ENCODE measurements around the gene CNTNAP2. TPM values are rescaled to one million over a fixed set of nuclear protein-coding genes. Genes with fewer than 3 reads are reported as not detected.
A peak's percentile ranks its signal among the peaks of the same experiment; 100 is the strongest.

CNTNAP2 gene
- total RNA-seq, 2 donors from 2014 or later: 171 to 228 TPM

DNA sequence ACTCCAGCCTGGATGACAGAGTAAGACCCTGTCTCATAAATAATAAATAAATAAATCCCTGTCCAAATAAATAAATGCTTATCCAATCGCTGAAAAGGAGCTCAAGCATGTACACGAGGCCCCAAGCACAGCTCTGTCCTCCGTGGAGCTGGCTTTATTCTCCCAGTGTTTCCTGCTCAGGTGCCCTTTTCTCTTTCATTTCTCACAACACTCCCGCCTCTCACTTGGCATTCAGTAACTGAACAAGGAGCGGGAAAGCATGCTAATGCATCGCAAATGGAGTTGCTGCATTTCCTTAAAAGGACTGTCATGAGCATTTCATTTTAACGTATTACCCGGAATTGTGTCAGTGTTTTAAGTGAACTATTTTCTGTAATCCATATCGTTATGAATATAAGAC lies 2263.1 kb downstream of the CNTNAP2 start:
- Histone ChIP-seq H3K9ac (ENCODE audit: extremely low read depth, low read length, poor library complexity, severe bottlenecking) (no peak overlapping the region), H3K27me3 (ENCODE audit: control insufficient read depth, insufficient read depth, low read length, poor library complexity, severe bottlenecking) (no peaks in the 10 kb centered on the region), H3K9me3 (ENCODE audit: control insufficient read depth, low read length) (peaks cover 10% of the 10 kb centered on the region), H3K4me3 (ENCODE audit: low read length) (no peak overlapping the region), H3K36me3 (ENCODE audit: control insufficient read depth, insufficient read depth, low read length) (peaks cover 59% of the 10 kb centered on the region), H3K27ac (ENCODE audit: low read depth, low read length) (no peak overlapping the region), H3K4me1 (ENCODE audit: control insufficient read depth, insufficient read depth, low read length) (no peaks in the 10 kb centered on the region)
- Mint-ChIP-seq H3K27ac (no peak overlapping the region), H3K9me3 (no peaks in the 10 kb centered on the region), H3K4me1 (peaks cover 14% of the 10 kb centered on the region), H3K4me3 (no peak overlapping the region), H3K36me3 (ENCODE audit: low read depth) (peaks cover 56% of the 10 kb centered on the region), H3K27me3 (ENCODE audit: insufficient read depth) (no peaks in the 10 kb centered on the region)
- 88 to 91% methylated on average over 5 to 8 of the region's 9 CpGs for WGBS, 2 experiments (ENCODE audit: insufficient coverage in 1 of 2, insufficient read length in 1 of 2)
- DNase-seq: peak; percentile 48
- TF ChIP-seq, protein P1, sequence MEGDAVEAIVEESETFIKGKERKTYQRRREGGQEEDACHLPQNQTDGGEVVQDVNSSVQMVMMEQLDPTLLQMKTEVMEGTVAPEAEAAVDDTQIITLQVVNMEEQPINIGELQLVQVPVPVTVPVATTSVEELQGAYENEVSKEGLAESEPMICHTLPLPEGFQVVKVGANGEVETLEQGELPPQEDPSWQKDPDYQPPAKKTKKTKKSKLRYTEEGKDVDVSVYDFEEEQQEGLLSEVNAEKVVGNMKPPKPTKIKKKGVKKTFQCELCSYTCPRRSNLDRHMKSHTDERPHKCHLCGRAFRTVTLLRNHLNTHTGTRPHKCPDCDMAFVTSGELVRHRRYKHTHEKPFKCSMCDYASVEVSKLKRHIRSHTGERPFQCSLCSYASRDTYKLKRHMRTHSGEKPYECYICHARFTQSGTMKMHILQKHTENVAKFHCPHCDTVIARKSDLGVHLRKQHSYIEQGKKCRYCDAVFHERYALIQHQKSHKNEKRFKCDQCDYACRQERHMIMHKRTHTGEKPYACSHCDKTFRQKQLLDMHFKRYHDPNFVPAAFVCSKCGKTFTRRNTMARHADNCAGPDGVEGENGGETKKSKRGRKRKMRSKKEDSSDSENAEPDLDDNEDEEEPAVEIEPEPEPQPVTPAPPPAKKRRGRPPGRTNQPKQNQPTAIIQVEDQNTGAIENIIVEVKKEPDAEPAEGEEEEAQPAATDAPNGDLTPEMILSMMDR (conservative IDR thresholded peaks at IDR 0.05): no peak

DNA sequence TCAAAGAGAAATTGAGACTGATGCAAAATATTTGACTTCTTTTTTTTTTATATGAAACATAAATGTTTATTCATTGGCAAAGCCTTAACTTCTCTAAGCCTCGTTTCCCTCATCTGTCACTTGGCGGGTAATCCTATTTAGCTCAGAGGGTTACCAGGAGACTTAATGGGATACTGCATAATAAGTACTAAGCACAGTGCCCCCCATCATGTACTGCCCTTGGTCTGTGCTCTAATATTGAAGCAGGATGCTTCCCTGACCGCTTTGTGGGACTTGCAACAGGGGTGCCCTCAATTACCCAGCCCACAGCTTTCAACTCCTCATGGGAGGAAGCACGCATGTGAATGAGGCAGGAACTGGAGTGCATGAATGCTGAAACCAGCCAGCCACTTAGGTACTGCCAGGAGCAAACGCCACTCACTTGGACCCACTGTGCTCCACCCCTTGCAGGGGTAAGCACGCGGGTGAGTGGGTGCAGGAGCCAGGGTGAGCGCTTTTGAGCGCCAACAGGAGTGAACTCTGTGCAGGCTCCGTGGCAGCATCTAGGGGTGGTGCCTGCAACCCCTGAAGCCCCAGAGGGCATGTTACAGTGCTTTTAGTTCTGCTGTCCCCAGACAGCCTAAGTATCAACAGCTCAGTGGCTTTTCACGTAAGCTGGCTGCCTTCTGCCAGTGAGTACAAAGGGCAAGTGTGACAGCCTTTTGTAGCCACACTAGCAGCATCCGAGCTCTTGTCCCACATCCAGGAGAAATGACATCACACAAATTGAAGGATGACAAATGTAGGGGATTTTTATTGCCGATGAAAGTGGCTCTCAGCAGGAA lies 2264.2 kb downstream of the CNTNAP2 start:
- H3K27me3 Mint-ChIP-seq (ENCODE audit: insufficient read depth): no peaks in the 10 kb centered on the region
- no peaks in the 10 kb centered on the region for H3K27me3 ChIP-seq (ENCODE audit: control insufficient read depth, insufficient read depth, low read length, poor library complexity, severe bottlenecking)
- H3K9me3 ChIP-seq (ENCODE audit: control insufficient read depth, low read length): peaks cover 10% of the 10 kb centered on the region
- no peak overlapping the region for H3K27ac Mint-ChIP-seq
- no peaks in the 10 kb centered on the region for H3K9me3 Mint-ChIP-seq
- 85 to 89% methylated on average over 11 to 13 of the region's 13 CpGs for WGBS, 2 experiments (ENCODE audit: insufficient coverage in 1 of 2, insufficient read length in 1 of 2)
- H3K36me3 ChIP-seq (ENCODE audit: control insufficient read depth, insufficient read depth, low read length): peaks cover 66% of the 10 kb centered on the region
- no peak overlapping the region for H3K4me3 ChIP-seq (ENCODE audit: low read length)
- H3K4me3 Mint-ChIP-seq: no peak overlapping the region
- TF ChIP-seq, protein P1 (conservative IDR thresholded peaks at IDR 0.05): no peak
- peaks cover 14% of the 10 kb centered on the region for H3K4me1 Mint-ChIP-seq
- DNase-seq: peak; percentile 45
- H3K36me3 Mint-ChIP-seq (ENCODE audit: low read depth): peaks cover 64% of the 10 kb centered on the region
- no peak overlapping the region for H3K9ac ChIP-seq (ENCODE audit: extremely low read depth, low read length, poor library complexity, severe bottlenecking)
- H3K27ac ChIP-seq (ENCODE audit: low read depth, low read length): no peak overlapping the region
- H3K4me1 ChIP-seq (ENCODE audit: control insufficient read depth, insufficient read depth, low read length): no peaks in the 10 kb centered on the region

DNA sequence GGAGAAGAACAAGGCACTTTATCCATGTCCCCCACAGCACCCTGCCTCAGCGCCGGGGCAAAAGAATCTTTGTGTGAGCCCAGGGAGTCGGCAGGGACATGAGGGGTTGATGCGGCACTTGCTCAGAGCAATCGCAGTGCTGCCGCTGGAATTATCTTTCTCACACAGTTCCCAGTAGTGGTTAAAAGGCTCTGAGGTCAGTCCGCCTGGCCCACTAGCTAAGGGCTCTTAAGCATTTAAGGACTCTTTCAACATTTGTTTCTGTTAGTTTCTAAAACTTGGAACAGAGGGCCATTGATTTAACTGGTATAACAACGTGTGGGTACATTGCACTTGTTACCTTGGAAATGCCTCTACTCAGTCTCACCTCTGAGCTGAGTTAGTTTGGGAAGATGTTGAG lies 2266.0 kb downstream of the CNTNAP2 start:
- peaks cover 11% of the 10 kb centered on the region for H3K4me1 Mint-ChIP-seq
- Histone ChIP-seq H3K27me3 (ENCODE audit: control insufficient read depth, insufficient read depth, low read length, poor library complexity, severe bottlenecking) (no peaks in the 10 kb centered on the region), H3K36me3 (ENCODE audit: control insufficient read depth, insufficient read depth, low read length) (peaks cover 84% of the 10 kb centered on the region), H3K9ac (ENCODE audit: extremely low read depth, low read length, poor library complexity, severe bottlenecking) (no peak overlapping the region), H3K27ac (ENCODE audit: low read depth, low read length) (no peak overlapping the region), H3K4me3 (ENCODE audit: low read length) (no peak overlapping the region), H3K9me3 (ENCODE audit: control insufficient read depth, low read length) (peaks cover 19% of the 10 kb centered on the region), H3K4me1 (ENCODE audit: control insufficient read depth, insufficient read depth, low read length) (no peaks in the 10 kb centered on the region)
- H3K9me3 Mint-ChIP-seq: peaks cover 5% of the 10 kb centered on the region
- TF ChIP-seq, protein P1 (conservative IDR thresholded peaks at IDR 0.05): no peak
- no peak for DNase-seq
- H3K27me3 Mint-ChIP-seq (ENCODE audit: insufficient read depth): no peaks in the 10 kb centered on the region
- WGBS, 2 experiments (ENCODE audit: insufficient coverage in 1 of 2, insufficient read length in 1 of 2): 83 to 86% methylated on average over 8 of the region's 8 CpGs
- H3K36me3 Mint-ChIP-seq (ENCODE audit: low read depth): peaks cover 74% of the 10 kb centered on the region
- peak overlapping the region; percentile 74 for H3K27ac Mint-ChIP-seq
- H3K4me3 Mint-ChIP-seq: no peak overlapping the region
